Measurements from ENCODE around the gene ALG6.

ALG6 gene

DNA sequence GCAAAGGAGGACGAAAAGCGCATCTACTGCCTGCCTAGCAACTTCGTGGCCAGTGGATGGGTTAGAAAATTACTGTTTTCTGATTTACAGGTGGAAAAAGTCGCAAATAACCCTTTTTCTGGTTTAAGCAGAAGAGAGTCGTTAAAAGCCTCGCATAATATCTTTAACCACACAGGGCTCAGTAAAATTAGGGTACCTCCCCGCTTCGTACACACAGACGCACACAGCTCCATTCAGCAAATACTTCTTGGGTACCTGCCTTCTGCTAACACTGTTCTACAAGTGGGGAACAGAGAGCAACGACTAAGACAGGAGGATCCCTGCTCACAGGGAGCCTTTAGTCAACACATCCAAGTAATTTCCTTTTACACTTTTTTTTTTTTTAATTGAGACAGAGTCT is 704 bp downstream of the ALG6 start:
- DNase-seq (ENCODE audit: low spot score) = peak; percentile 36
- in situ Hi-C loops (cut with MboI; ENCODE audit: low sequenced_read_pairs, unreplicated experiment) = no loop called here
- TF ChIP-seq, protein P1, sequence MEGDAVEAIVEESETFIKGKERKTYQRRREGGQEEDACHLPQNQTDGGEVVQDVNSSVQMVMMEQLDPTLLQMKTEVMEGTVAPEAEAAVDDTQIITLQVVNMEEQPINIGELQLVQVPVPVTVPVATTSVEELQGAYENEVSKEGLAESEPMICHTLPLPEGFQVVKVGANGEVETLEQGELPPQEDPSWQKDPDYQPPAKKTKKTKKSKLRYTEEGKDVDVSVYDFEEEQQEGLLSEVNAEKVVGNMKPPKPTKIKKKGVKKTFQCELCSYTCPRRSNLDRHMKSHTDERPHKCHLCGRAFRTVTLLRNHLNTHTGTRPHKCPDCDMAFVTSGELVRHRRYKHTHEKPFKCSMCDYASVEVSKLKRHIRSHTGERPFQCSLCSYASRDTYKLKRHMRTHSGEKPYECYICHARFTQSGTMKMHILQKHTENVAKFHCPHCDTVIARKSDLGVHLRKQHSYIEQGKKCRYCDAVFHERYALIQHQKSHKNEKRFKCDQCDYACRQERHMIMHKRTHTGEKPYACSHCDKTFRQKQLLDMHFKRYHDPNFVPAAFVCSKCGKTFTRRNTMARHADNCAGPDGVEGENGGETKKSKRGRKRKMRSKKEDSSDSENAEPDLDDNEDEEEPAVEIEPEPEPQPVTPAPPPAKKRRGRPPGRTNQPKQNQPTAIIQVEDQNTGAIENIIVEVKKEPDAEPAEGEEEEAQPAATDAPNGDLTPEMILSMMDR (IDR thresholded peaks at IDR 0.05; ENCODE audit: borderline replicate concordance, control extremely low read depth, extremely low read depth, insufficient read depth, missing control alignments) = no peak

- TF ChIP-seq, protein P1 (IDR thresholded peaks at IDR 0.05; ENCODE audit: borderline replicate concordance, control extremely low read depth, extremely low read depth, insufficient read depth, missing control alignments) = no peak
- no peak for DNase-seq (ENCODE audit: low spot score)
- in situ Hi-C loops (cut with MboI; ENCODE audit: low sequenced_read_pairs, unreplicated experiment) = no loop called here
Observed at GRCh38 chr1:63379583-63379982, 12.2 kb downstream of the ALG6 start.

DNA sequence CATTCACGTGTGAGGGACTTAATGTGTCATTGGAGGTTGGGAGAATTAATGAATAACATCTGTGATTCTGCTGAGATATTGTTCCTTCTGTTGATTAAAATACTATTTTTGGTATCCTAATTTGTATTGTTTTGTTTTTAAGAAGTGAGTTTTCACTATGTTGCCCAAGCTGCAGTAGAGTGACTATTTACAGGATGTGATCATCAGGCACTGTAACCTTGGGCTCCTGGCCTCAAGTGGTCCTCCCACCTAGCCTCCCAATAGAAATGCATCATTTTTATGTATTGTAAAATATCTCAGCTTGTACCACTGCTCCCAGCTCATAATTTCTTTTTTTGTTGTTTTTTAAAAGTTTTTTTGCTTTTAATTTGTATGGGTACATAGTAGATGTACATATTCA is 14.3 kb downstream of the ALG6 start:
- DNase-seq (ENCODE audit: low spot score) = no peak
- TF ChIP-seq, protein P1 (IDR thresholded peaks at IDR 0.05; ENCODE audit: borderline replicate concordance, control extremely low read depth, extremely low read depth, insufficient read depth, missing control alignments) = no peak
- in situ Hi-C loops (cut with MboI; ENCODE audit: low sequenced_read_pairs, unreplicated experiment) = no loop called here

GRCh38 chr1:63401945-63402344 is 34.5 kb downstream of the ALG6 start:
- TF ChIP-seq, protein P1 (IDR thresholded peaks at IDR 0.05; ENCODE audit: borderline replicate concordance, control extremely low read depth, extremely low read depth, insufficient read depth, missing control alignments) = no peak
- in situ Hi-C loops (cut with MboI; ENCODE audit: low sequenced_read_pairs, unreplicated experiment) = no loop called here
- DNase-seq (ENCODE audit: low spot score) = no peak

DNA sequence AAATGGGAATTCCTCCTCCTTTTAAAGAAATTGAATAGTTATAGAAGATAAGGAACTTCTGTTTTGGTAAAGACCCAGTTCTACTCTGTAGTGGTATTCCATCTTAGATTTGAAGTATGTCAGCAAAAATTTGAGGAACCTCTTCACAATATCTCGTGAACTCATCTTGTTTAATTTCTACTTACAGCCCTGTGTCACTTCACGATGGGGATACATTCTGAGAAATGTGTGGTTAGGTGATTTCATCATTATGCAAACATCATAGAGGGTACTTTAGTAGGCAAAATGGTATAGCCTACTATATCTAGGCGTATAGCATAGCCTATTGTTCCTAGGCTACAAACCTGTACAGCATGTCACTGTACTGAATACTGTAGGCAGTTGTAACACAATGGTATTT is 36.0 kb downstream of the ALG6 start:
- no peak for DNase-seq (ENCODE audit: low spot score)
- in situ Hi-C loops (cut with MboI; ENCODE audit: low sequenced_read_pairs, unreplicated experiment) = no loop called here
- TF ChIP-seq, protein P1 (IDR thresholded peaks at IDR 0.05; ENCODE audit: borderline replicate concordance, control extremely low read depth, extremely low read depth, insufficient read depth, missing control alignments) = no peak

DNA sequence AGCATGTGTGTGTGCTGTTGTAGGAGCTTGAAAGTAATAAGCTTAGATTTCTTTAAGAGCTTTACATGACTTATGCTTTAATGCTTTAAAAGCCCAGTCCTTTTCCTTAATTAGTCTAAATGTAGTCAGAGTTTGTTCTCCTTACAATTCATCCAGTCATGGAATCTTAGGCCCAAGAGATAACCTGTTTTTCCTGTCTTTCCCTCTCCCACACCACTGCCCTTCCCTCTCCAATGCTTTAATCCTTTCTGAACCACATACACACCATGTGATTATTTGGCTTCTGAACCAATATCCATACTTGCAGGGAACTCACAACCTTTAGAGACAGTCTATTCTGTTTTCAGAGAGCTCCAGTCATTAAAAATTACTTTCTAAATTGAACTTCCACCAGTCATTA is 37.6 kb downstream of the ALG6 start:
- in situ Hi-C loops (cut with MboI; ENCODE audit: low sequenced_read_pairs, unreplicated experiment) = no loop called here
- DNase-seq (ENCODE audit: low spot score) = no peak
- TF ChIP-seq, protein P1 (IDR thresholded peaks at IDR 0.05; ENCODE audit: borderline replicate concordance, control extremely low read depth, extremely low read depth, insufficient read depth, missing control alignments) = no peak

GRCh38 chr1:63405987-63406386 is 38.6 kb downstream of the ALG6 start:
- DNase-seq (ENCODE audit: low spot score) = no peak

More at GRCh38 chr1:63405987-63406386, 38.6 kb downstream of the ALG6 start:
- in situ Hi-C loops (cut with MboI; ENCODE audit: low sequenced_read_pairs, unreplicated experiment) = no loop called here
- TF ChIP-seq, protein P1 (IDR thresholded peaks at IDR 0.05; ENCODE audit: borderline replicate concordance, control extremely low read depth, extremely low read depth, insufficient read depth, missing control alignments) = no peak

All from GM13976 (cell line).